MM.1S (cell line): ENCODE results near the gene CD300LB.

Source experiments
- CTCF ChIP-seq: fragments of 300-600 bp; sonication (generic); IDR thresholded peaks from 2 replicates; pipeline ENCODE4 v1.5.1; 2016; ENCODE audit warnings: antibody characterized with exemption, low read length, mixed read lengths
- EZH2phosphoT487 ChIP-seq: fragments of 300-600 bp; sonication (generic); IDR thresholded peaks from 2 replicates; pipeline ENCODE4 v1.6.1; 2018; ENCODE audit warnings: antibody characterized with exemption, low read length

- no peak for TF ChIP-seq EZH2phosphoT487
- TF ChIP-seq CTCF, result no peak
Measured at GRCh38 chr17:74542166-74542565, 10.9 kb upstream of the CD300LB start.
